OCI-LY7 (cell line): ENCODE measurements around the gene KMT2B. TPM values are rescaled to one million over a fixed set of nuclear protein-coding genes. Genes with fewer than 3 reads are reported as not detected.

Experiments
- BruUV-seq: library from RNA; stranded (reverse); fragments of 400-500 nt; replicated peaks from 2 replicates; lab custom pipeline; 2021; lab: Mats Ljungman, UMichigan
- CTCF ChIA-PET: fragments of 300-600 bp; sonication (Branson Sonifier 250); formaldehyde crosslinking; loops from one replicate; lab custom pipeline; 2022; ENCODE audit warnings: antibody characterized with exemption; ENCODE audit not compliant: unreplicated experiment; lab: Charles Lee
- POLR2A ChIA-PET: fragments of 300-600 bp; sonication (Branson Sonifier 250); formaldehyde crosslinking; loops from one replicate; lab custom pipeline; 2022; ENCODE audit warnings: antibody characterized with exemption; lab: Charles Lee
- DNase-seq: peaks from one replicate; pipeline ENCODE4 v3.0.0-alpha.2; 2015; ENCODE audit warnings: low spot score
- H2AFZ ChIP-seq: fragments of 200-600 bp; sonication (generic), shearing (Covaris generic); 2 replicates; pipeline ENCODE4 v1.6.1; 2014; ENCODE audit warnings: mild to moderate bottlenecking, antibody characterized with exemption, low read length, moderate library complexity
- H3K27ac ChIP-seq: fragments of 200-600 bp; sonication (generic); 2 replicates; pipeline ENCODE4 v1.5.1; 2014; ENCODE audit warnings: mixed run types, low read depth, mild to moderate bottlenecking, moderate library complexity, low read length, inconsistent platforms; ENCODE audit not compliant: poor library complexity, severe bottlenecking
- H3K36me3 ChIP-seq: fragments of 200-600 bp; sonication (generic); 2 replicates; pipeline ENCODE4 v1.6.1; 2014; ENCODE audit warnings: mild to moderate bottlenecking, antibody characterized with exemption, low read length, moderate library complexity, mixed read lengths; ENCODE audit not compliant: insufficient read depth
- H3K4me1 ChIP-seq: fragments of 200-600 bp; sonication (generic); 2 replicates; pipeline ENCODE4 v1.5.1; 2014; ENCODE audit warnings: mild to moderate bottlenecking, low read length; ENCODE audit not compliant: insufficient read depth, poor library complexity, severe bottlenecking
- H3K4me2 ChIP-seq: fragments of 200-600 bp; sonication (generic); 2 replicates; pipeline ENCODE4 v1.6.1; 2014; ENCODE audit warnings: mild to moderate bottlenecking, low read length
- H3K4me3 ChIP-seq: fragments of 200-600 bp; sonication (generic); 2 replicates; pipeline ENCODE4 v1.5.1; 2014; ENCODE audit warnings: mild to moderate bottlenecking, low read depth, low read length; ENCODE audit not compliant: poor library complexity, severe bottlenecking
- H3K79me2 ChIP-seq: fragments of 200-600 bp; sonication (generic); 2 replicates; pipeline ENCODE4 v1.6.1; 2016; ENCODE audit warnings: low read depth, mild to moderate bottlenecking, low read length, moderate library complexity, mixed read lengths; ENCODE audit not compliant: insufficient read depth
- H3K9me2 ChIP-seq: fragments of 200-600 bp; sonication (generic); 2 replicates; pipeline ENCODE4 v1.6.1; 2016; ENCODE audit warnings: mild to moderate bottlenecking, low read length, mixed read lengths; ENCODE audit not compliant: insufficient read depth
- H3K9me3 ChIP-seq: fragments of 200-600 bp; sonication (generic); 2 replicates; pipeline ENCODE4 v1.6.1; 2014; ENCODE audit warnings: mild to moderate bottlenecking, mixed run types, low read length, mixed read lengths
- H4K20me1 ChIP-seq: fragments of 200-600 bp; sonication (generic); 2 replicates; pipeline ENCODE4 v1.6.1; 2014; ENCODE audit warnings: mild to moderate bottlenecking, antibody characterized with exemption, low read length, moderate library complexity, mixed read lengths; ENCODE audit not compliant: insufficient read depth
- EZH2phosphoT487 ChIP-seq: fragments of 200-600 bp; sonication (generic); IDR thresholded peaks from 2 replicates; pipeline ENCODE4 v1.6.1; 2018; ENCODE audit warnings: low read depth, borderline replicate concordance, mild to moderate bottlenecking, mixed run types, antibody characterized with exemption, low read length, moderate library complexity, mixed read lengths
- intact Hi-C: fragments of 100-400 bp; cut with micrococcal nuclease; formaldehyde crosslinking; loops from one replicate; pipeline ENCODE4 v1.10.0; 2022; ENCODE audit not compliant: unreplicated experiment
- total RNA-seq, 2 experiments: library from RNA; depleted of rRNA in 1 of 2; stranded (reverse); fragments of >200 nt in 1 of 2; shearing (Covaris generic) in 1 of 2; gene quantifications; 2 replicates each; pipeline ENCODE4 v1.2.3, GENCODE V29; 2014 to 2022
- TF ChIP-seq, protein P1 (sequence below): fragments of 200-600 bp; sonication (generic); conservative IDR thresholded peaks from 2 replicates; pipeline ENCODE4 v1.5.1; 2014; ENCODE audit warnings: mild to moderate bottlenecking, antibody characterized with exemption, low read length, moderate library complexity, mixed read lengths

The KMT2B gene
- total RNA-seq, 2 experiments from 2014 or later: 25.2 to 56.2 TPM

DNA sequence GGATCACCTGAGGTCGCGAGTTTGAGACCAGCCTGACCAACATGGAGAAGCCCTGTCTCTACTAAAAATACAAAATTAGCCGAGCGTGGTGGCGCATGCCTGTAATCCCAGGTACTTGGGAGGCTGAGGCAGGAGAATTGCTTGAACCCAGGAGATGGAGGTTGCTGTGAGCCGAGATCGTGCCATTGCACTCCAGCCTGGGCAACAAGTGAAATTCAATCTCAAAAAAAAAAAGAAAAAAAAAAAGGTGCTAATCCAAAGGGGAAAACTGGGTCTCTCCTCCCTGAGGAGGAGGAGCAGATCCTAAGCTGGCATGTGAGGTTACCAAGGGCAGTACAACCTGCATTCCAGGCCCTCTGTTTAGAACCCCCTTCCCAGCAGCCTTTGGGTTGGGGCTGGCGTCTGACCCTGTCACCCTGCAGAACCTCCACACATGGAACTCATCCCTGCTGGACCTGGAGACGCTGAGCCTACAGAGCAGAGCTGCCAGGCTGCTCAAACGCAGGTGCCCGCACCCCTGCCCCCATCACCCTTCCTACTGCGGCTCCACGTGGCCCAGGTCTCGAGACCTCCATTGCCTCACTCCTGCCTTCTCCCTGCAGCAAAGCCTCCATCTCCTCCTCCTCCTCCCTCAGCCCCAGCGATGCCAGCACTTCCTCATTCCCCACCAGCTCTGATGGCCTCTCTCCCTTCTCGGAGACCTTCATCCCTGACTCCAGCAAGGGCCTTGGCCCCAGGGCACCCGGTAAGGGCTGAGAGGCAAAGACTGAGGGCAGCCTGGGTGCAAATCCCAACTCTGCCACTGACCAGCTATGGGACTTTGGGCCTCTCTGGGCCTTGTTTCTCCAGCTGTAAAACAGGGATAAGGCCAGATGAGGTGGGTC is 46.9 kb downstream of the KMT2B start:
- H2AFZ ChIP-seq: no peak overlapping the region
- H3K79me2 ChIP-seq: peaks cover under 1% of the 10 kb centered on the region; the same call in 1 of the 2 replicates
- POLR2A ChIA-PET: interaction anchor here (0.6 kb wide), 1 partner anchor 79 kb away, joined by 3 read pairs; no protein-coding TSS in a partner anchor
- H3K27ac ChIP-seq: no peak overlapping the region
- peaks cover 53% of the 10 kb centered on the region for H3K36me3 ChIP-seq
- 0 out of 2 replicates have a peak, but pooled peaks cover 8% of the 10 kb centered on the region for H3K9me3 ChIP-seq
- H3K9me2 ChIP-seq: no peaks in the 10 kb centered on the region
- DNase-seq: no peak
- H4K20me1 ChIP-seq: no peaks in the 10 kb centered on the region
- no TSS peak for BruUV-seq
- no peak overlapping the region for H3K4me2 ChIP-seq
- CTCF ChIA-PET: no interaction called here
- peaks cover 3% of the 10 kb centered on the region for H3K4me1 ChIP-seq
- no peak overlapping the region for H3K4me3 ChIP-seq
- TF ChIP-seq EZH2phosphoT487: no peak
- TF ChIP-seq, protein P1, sequence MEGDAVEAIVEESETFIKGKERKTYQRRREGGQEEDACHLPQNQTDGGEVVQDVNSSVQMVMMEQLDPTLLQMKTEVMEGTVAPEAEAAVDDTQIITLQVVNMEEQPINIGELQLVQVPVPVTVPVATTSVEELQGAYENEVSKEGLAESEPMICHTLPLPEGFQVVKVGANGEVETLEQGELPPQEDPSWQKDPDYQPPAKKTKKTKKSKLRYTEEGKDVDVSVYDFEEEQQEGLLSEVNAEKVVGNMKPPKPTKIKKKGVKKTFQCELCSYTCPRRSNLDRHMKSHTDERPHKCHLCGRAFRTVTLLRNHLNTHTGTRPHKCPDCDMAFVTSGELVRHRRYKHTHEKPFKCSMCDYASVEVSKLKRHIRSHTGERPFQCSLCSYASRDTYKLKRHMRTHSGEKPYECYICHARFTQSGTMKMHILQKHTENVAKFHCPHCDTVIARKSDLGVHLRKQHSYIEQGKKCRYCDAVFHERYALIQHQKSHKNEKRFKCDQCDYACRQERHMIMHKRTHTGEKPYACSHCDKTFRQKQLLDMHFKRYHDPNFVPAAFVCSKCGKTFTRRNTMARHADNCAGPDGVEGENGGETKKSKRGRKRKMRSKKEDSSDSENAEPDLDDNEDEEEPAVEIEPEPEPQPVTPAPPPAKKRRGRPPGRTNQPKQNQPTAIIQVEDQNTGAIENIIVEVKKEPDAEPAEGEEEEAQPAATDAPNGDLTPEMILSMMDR: no peak
- intact Hi-C loops: no loop called here

DNA sequence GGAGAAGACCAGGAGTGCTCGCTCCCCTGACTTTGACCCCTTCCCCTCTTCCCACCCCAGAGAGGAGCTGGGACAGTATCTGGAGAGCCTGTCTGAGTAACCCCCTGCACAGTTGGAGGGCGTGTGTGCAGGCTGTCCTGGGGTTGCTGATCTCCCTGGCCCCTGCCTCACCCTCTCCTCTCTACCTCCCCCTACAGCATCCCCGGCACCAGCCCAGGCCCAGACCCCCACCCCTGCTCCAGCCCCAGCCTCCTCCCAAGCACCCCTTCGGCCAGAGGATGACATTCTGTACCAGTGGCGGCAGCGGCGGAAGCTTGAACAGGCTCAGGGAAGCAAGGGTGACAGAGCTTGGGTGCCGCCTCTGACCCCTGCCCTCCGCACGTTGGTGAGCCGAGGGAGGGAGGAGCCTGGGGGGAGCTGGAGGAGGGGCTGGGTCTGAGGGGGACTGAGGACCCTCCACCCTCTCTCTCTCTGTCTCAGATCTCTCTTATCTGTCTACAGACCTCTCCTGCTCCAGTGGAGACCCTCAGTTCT is 48.8 kb downstream of the KMT2B start:
- Histone ChIP-seq H3K4me2 (no peak overlapping the region), H3K4me3 (no peak overlapping the region), H3K79me2 (no peaks in the 10 kb centered on the region), H3K9me3 (no peaks in the 10 kb centered on the region), H4K20me1 (no peaks in the 10 kb centered on the region), H3K36me3 (peaks cover 37% of the 10 kb centered on the region), H2AFZ (no peak overlapping the region), H3K9me2 (no peaks in the 10 kb centered on the region), H3K27ac (no peak overlapping the region), H3K4me1 (no peaks in the 10 kb centered on the region)
- DNase-seq: no peak
- intact Hi-C loops: no loop called here
- CTCF ChIA-PET: no interaction called here
- POLR2A ChIA-PET: no interaction called here
- no TSS peak for BruUV-seq
- TF ChIP-seq, protein P1: no peak
- no peak for TF ChIP-seq EZH2phosphoT487
